Tibial nerve (tissue), 4 donors: Measurements from ENCODE around the gene KRTAP15-1.

ENCODE experiments used
- CTCF ChIP-seq, 5 experiments: fragments of 200-600 bp in 3 of 5; fragments of 450-650 bp in 2 of 5; sonication (generic) in 3 of 5; IDR thresholded peaks; one replicate each; pipeline ENCODE4 v1.5.1; 2016 to 2019; ENCODE audit warnings: antibody characterized with exemption in 5 of 5, mild to moderate bottlenecking in 3 of 5, moderate library complexity in 2 of 5
- EP300 ChIP-seq, 2 donors: sonication (generic); formaldehyde crosslinking; IDR thresholded peaks; one replicate each; pipeline ENCODE4 v1.6.1; 2017; ENCODE audit warnings: antibody characterized with exemption in 2 of 2, mild to moderate bottlenecking in 1 of 2
- POLR2A ChIP-seq, 2 donors: fragments of 450-650 bp; IDR thresholded peaks; one replicate each; pipeline ENCODE4 v1.6.1; 2017; ENCODE audit warnings: antibody characterized with exemption in 2 of 2, mild to moderate bottlenecking in 2 of 2, moderate library complexity in 2 of 2

GRCh38 chr21:30487336-30487735 is 47.3 kb downstream of the KRTAP15-1 start, which contains the start of gene KRTAP19-2:
- no peak for TF ChIP-seq CTCF (IDR thresholded peaks at IDR 0.05)
- TF ChIP-seq EP300 (IDR thresholded peaks at IDR 0.05): no peak
- TF ChIP-seq POLR2A (IDR thresholded peaks at IDR 0.05): no peak
